ENCODE measurements around the gene EXOC6B. TPM values are rescaled to one million over a fixed set of nuclear protein-coding genes. Genes with fewer than 3 reads are reported as not detected.

Gene EXOC6B
- total and polyA plus RNA-seq, 10 of the 15 experiments (the other 5 are each of a cell fraction or from before 2014, with no cell fraction given): 0.23 to 2.2 (median 1.2) TPM

DNA sequence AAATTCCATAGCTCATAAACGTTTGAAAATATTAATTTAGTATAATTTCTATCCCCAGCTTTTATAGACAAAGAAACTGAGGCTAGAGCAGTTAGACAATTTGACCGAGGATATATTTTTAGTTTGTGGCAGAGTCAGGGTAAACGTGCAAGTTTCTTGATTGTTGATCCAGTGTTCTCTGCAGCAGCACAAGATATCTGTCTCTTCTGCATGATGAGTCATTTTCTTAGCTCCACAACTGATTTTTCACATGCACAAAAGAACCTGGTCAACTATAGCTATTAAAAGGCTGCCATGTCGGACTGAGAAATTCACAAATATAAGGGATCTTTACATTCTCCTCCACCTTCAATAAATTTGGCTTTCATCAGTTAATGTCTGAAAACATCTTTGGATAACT, 534.8 kb downstream of the EXOC6B start:
- H3K79me2 ChIP-seq (ENCODE audit: control insufficient read depth, insufficient read depth, low read length): no peaks in the 10 kb centered on the region
- SMC1A ChIA-PET (ENCODE audit: uncharacterized antibody, unreplicated experiment): no interaction called here
- H3K36me3 ChIP-seq (ENCODE audit: control insufficient read depth in 2 of 2, insufficient read depth in 2 of 2, low read length in 1 of 2): no peaks in the 10 kb centered on the region
- H3K9ac ChIP-seq (ENCODE audit: control insufficient read depth, insufficient read depth, low read length): no peak overlapping the region
- H3K27me3 ChIP-seq (replicated peaks in 1 of 2; ENCODE audit: control insufficient read depth in 2 of 2, insufficient read depth in 2 of 2, low read length in 1 of 2): no peaks in the 10 kb centered on the region
- H3K4me1 ChIP-seq (ENCODE audit: control insufficient read depth, insufficient read depth, low read length): no peaks in the 10 kb centered on the region
- ATAC-seq (no peak), FAIRE-seq (no peak), DNase-seq (ENCODE audit: low read depth, low spot score) (no peak)
- WGBS (ENCODE audit: insufficient coverage, insufficient replicate concordance, low lambda C conversion rate, missing lambda C conversion rate): 4% methylated on average over 4 of the region's 4 CpGs
- POLR2A ChIA-PET: no interaction called here
- no peak overlapping the region for H2AFZ ChIP-seq (ENCODE audit: control insufficient read depth, low read depth, low read length)
- intact Hi-C loops (cut with micrococcal nuclease; ENCODE audit: unreplicated experiment) (no loop called here), in situ Hi-C loops (cut with MboI) (no loop called here)
- no peaks in the 10 kb centered on the region for H4K20me1 ChIP-seq (ENCODE audit: control insufficient read depth, insufficient read depth)
- H3K9me3 ChIP-seq (replicated peaks; ENCODE audit: control insufficient read depth, insufficient read depth, low read length): no peaks in the 10 kb centered on the region
- BruUV-seq (replicated peaks): no TSS peak
- TF ChIP-seq TCF7 (IDR thresholded peaks at IDR 0.05; ENCODE audit: borderline replicate concordance) (no peak), PML (IDR thresholded peaks at IDR 0.05; ENCODE audit: low read length) (no peak), RUNX3 (IDR thresholded peaks at IDR 0.05; ENCODE audit: low read length) (no peak), BMI1 (IDR thresholded peaks at IDR 0.05; ENCODE audit: borderline replicate concordance) (no peak), NR2C1 (IDR thresholded peaks at IDR 0.05) (no peak), POLR2AphosphoS2 (IDR thresholded peaks at IDR 0.05; ENCODE audit: low read depth, low read length) (no peak)
- TF ChIP-seq, protein P1, sequence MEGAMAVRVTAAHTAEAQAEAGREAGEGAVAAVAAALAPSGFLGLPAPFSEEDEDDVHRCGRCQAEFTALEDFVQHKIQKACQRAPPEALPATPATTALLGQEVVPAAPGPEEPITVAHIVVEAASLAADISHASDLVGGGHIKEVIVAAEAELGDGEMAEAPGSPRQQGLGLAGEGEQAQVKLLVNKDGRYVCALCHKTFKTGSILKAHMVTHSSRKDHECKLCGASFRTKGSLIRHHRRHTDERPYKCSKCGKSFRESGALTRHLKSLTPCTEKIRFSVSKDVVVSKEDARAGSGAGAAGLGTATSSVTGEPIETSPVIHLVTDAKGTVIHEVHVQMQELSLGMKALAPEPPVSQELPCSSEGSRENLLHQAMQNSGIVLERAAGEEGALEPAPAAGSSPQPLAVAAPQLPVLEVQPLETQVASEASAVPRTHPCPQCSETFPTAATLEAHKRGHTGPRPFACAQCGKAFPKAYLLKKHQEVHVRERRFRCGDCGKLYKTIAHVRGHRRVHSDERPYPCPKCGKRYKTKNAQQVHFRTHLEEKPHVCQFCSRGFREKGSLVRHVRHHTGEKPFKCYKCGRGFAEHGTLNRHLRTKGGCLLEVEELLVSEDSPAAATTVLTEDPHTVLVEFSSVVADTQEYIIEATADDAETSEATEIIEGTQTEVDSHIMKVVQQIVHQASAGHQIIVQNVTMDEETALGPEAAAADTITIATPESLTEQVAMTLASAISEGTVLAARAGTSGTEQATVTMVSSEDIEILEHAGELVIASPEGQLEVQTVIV (IDR thresholded peaks at IDR 0.05; ENCODE audit: borderline replicate concordance, partially characterized antibody): no peak
- TF ChIP-seq, protein P2, sequence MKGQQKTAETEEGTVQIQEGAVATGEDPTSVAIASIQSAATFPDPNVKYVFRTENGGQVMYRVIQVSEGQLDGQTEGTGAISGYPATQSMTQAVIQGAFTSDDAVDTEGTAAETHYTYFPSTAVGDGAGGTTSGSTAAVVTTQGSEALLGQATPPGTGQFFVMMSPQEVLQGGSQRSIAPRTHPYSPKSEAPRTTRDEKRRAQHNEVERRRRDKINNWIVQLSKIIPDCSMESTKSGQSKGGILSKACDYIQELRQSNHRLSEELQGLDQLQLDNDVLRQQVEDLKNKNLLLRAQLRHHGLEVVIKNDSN (IDR thresholded peaks at IDR 0.05; ENCODE audit: borderline replicate concordance, extremely low read length, insufficient read depth, low read depth, low read length): no peak
- TF ChIP-seq, protein P3, sequence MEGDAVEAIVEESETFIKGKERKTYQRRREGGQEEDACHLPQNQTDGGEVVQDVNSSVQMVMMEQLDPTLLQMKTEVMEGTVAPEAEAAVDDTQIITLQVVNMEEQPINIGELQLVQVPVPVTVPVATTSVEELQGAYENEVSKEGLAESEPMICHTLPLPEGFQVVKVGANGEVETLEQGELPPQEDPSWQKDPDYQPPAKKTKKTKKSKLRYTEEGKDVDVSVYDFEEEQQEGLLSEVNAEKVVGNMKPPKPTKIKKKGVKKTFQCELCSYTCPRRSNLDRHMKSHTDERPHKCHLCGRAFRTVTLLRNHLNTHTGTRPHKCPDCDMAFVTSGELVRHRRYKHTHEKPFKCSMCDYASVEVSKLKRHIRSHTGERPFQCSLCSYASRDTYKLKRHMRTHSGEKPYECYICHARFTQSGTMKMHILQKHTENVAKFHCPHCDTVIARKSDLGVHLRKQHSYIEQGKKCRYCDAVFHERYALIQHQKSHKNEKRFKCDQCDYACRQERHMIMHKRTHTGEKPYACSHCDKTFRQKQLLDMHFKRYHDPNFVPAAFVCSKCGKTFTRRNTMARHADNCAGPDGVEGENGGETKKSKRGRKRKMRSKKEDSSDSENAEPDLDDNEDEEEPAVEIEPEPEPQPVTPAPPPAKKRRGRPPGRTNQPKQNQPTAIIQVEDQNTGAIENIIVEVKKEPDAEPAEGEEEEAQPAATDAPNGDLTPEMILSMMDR (IDR thresholded peaks at IDR 0.05 in 2 of 3, conservative IDR thresholded peaks at IDR 0.05 in 1 of 3; ENCODE audit: control insufficient read depth in 2 of 3, extremely low read depth in 1 of 3, insufficient read depth in 1 of 3, low read depth in 3 of 3, low read length in 3 of 3): no peak
- H3K4me3 ChIP-seq: no peak overlapping the region
- no peak overlapping the region for H3K27ac ChIP-seq (ENCODE audit: control insufficient read depth, insufficient read depth)
- RAD21 ChIA-PET (ENCODE audit: unreplicated experiment): no interaction called here
- H3K4me2 ChIP-seq (ENCODE audit: control insufficient read depth, insufficient read depth): no peak overlapping the region
- CTCF ChIA-PET: no interaction called here

Measured in GM12878 (cell line).